LNCaP clone FGC (cell line): ENCODE data around the gene KIF26A.

Source experiments
- DNase-seq: peaks from one replicate; pipeline ENCODE4 v3.0.0-alpha.2; 2011; ENCODE audit warnings: low read depth
- H3K4me3 ChIP-seq: 2 replicates; pipeline ENCODE4 v1.5.1; 2011; ENCODE audit warnings: mild to moderate bottlenecking, low read depth, low read length, control low read depth
- TF ChIP-seq, protein P1 (sequence below): IDR thresholded peaks from 2 replicates; pipeline ENCODE4 v1.5.1; 2012; ENCODE audit warnings: mild to moderate bottlenecking; ENCODE audit not compliant: control insufficient read depth, insufficient read depth; ENCODE audit errors: extremely low read depth

Gene KIF26A

DNA sequence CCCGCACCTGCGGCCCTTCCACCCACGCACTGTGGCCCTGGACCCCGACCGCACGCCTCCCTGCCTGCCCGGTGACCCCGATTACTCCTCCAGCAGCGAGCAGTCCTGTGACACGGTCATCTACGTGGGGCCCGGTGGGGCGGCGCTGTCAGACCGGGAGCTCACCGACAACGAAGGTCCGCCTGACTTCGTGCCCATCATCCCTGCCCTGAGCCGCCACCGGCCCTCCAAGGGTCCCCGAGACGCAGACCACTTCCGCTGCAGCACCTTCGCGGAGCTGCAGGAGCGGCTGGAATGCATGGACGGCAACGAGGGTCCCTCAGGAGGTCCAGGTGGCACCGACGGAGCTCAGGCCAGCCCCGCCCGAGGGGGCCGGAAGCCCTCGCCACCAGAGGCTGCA lies 36.7 kb downstream of the KIF26A start:
- TF ChIP-seq, protein P1, sequence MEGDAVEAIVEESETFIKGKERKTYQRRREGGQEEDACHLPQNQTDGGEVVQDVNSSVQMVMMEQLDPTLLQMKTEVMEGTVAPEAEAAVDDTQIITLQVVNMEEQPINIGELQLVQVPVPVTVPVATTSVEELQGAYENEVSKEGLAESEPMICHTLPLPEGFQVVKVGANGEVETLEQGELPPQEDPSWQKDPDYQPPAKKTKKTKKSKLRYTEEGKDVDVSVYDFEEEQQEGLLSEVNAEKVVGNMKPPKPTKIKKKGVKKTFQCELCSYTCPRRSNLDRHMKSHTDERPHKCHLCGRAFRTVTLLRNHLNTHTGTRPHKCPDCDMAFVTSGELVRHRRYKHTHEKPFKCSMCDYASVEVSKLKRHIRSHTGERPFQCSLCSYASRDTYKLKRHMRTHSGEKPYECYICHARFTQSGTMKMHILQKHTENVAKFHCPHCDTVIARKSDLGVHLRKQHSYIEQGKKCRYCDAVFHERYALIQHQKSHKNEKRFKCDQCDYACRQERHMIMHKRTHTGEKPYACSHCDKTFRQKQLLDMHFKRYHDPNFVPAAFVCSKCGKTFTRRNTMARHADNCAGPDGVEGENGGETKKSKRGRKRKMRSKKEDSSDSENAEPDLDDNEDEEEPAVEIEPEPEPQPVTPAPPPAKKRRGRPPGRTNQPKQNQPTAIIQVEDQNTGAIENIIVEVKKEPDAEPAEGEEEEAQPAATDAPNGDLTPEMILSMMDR = no peak
- no peak for DNase-seq
- no peak overlapping the region for H3K4me3 ChIP-seq

DNA sequence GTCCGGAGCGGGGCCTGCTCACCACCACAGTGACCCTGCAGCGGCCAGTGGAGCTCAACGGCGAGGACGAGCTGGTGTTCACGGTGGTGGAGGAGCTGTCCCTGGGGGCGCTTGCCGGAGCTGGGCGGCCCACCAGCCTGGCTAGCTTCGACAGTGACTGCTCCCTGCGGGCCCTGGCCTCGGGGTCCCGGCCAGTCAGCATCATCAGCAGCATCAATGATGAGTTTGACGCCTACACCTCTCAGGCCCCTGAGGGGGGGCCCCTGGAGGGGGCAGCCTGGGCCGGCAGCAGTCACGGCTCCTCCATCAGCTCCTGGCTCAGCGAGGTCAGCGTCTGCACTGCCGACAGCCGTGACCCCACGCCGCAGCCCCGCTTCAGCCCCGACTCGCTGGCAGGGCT lies 37.4 kb downstream of the KIF26A start:
- H3K4me3 ChIP-seq = no peak overlapping the region
- no peak for DNase-seq
- TF ChIP-seq, protein P1 = no peak

DNA sequence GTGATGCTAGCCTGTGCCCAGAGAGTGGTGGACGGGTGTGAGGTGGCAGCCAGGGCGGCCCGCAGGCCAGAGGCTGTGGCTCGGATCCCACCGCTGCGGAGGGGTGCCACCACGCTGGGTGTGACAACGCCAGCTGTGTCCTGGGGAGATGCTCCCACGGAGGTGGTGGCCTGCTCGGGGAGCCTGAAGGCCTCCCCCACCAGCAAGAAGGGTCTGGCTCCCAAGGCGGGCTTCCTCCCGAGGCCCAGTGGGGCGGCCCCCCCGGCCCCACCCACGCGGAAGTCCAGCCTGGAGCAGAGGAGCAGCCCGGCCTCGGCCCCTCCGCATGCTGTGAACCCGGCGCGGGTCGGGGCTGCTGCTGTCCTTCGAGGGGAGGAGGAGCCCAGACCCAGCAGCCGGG lies 38.2 kb downstream of the KIF26A start:
- TF ChIP-seq, protein P1 = no peak
- no peak for DNase-seq
- no peak overlapping the region for H3K4me3 ChIP-seq

GRCh38 chr14:104177411-104177810 lies 39.0 kb downstream of the KIF26A start:
- DNase-seq = no peak
- TF ChIP-seq, protein P1 = no peak
- H3K4me3 ChIP-seq = no peak overlapping the region

DNA sequence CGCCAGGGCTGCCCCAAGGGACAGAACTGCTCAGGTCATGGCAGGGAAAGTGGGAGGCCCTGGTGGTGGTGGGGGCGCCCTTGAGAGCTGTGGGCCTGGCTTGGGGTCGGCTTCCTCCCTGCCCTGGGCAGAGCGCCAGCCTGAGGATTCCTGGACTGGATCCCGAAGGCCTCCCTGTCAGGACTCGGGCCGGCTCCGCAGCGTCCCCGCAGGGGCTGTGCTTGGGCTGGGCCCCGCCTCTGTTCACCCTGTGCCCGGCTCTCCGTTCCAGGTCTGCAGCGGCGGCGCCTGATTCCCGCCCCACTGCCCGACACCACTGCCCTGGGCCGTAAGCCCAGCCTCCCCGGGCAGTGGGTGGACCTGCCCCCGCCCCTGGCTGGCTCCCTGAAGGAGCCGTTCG lies 39.9 kb downstream of the KIF26A start:
- no peak for DNase-seq
- TF ChIP-seq, protein P1 = no peak
- H3K4me3 ChIP-seq = no peak overlapping the region

GRCh38 chr14:104179126-104179525 lies 40.7 kb downstream of the KIF26A start:
- TF ChIP-seq, protein P1 = no peak
- no peak overlapping the region for H3K4me3 ChIP-seq
- no peak for DNase-seq

DNA sequence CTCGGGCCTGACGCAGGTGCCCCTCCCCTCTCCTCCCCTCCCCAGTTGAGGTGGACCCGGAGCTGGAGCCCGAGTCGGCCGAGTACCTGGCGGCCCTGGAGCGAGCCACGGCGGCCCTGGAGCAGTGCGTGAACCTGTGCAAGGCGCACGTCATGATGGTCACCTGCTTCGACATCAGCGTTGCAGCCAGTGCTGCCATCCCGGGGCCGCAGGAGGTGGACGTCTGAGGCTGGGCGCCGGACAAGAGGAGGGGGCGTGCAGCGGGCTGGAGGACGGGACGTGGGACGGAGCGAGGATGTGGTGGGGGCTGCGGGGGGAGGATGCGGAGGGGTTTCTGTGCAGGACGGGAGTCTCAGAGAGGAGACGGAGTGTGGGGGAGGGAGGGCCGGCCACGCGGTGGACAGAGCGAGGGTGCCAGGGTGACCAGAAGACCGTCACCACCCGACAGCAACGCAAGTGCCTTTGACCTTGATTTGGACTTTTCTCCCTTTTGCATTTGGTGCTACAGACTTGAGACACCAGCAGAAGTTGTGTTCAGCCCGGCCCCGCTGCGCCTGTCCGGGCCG lies 41.3 kb downstream of the KIF26A start:
- TF ChIP-seq, protein P1 = no peak
- H3K4me3 ChIP-seq = no peak overlapping the region
- DNase-seq = no peak
